Activated CD8-positive, alpha-beta memory T cell treated with anti-CD3 and anti-CD28 coated beads, Interleukin-2, amount 10 ng/mL, durations not matched to agents 7 days and 5 days (primary cell): ENCODE data around the gene GPR153. TPM values are rescaled to one million over a fixed set of nuclear protein-coding genes. Genes with fewer than 3 reads are reported as not detected.

Experiments used
- ATAC-seq: fragments of 150-1000 bp; cut with Tn5 transposase; one replicate; pipeline ENCODE4 v1.10.0; 2021; ENCODE audit warnings: moderate library complexity
- CTCF ChIA-PET: fragments of 350-600 bp; sonication (Branson Sonifier 250); formaldehyde crosslinking; loops from one replicate; lab custom pipeline; 2021; ENCODE audit warnings: antibody characterized with exemption; lab: Charles Lee
- DNase-seq: peaks from one replicate; pipeline ENCODE4 v3.0.0-alpha.2; 2020
- H3K27ac Mint-ChIP-seq: one replicate; pipeline ENCODE4 v1.8.0; 2021; ENCODE audit warnings: mild to moderate bottlenecking, mixed read lengths
- H3K27me3 Mint-ChIP-seq: one replicate; pipeline ENCODE4 v1.8.0; 2021; ENCODE audit warnings: mixed read lengths
- H3K36me3 Mint-ChIP-seq: one replicate; pipeline ENCODE4 v1.8.0; 2021; ENCODE audit warnings: mild to moderate bottlenecking, mixed read lengths
- H3K4me1 Mint-ChIP-seq: one replicate; pipeline ENCODE4 v1.8.0; 2021; ENCODE audit warnings: mixed read lengths
- H3K4me3 Mint-ChIP-seq: one replicate; pipeline ENCODE4 v1.8.0; 2021; ENCODE audit warnings: mild to moderate bottlenecking, moderate library complexity, mixed read lengths
- H3K9me3 Mint-ChIP-seq: one replicate; pipeline ENCODE4 v1.8.0; 2022; ENCODE audit warnings: low read depth, mixed read lengths
- total RNA-seq, 2 experiments: library from RNA; stranded (reverse); gene quantifications; one replicate each; pipeline ENCODE4 v1.2.3, GENCODE V29; 2021

The GPR153 gene
- total RNA-seq, 2 experiments from 2014 or later: 1.1 to 1.2 TPM

DNA sequence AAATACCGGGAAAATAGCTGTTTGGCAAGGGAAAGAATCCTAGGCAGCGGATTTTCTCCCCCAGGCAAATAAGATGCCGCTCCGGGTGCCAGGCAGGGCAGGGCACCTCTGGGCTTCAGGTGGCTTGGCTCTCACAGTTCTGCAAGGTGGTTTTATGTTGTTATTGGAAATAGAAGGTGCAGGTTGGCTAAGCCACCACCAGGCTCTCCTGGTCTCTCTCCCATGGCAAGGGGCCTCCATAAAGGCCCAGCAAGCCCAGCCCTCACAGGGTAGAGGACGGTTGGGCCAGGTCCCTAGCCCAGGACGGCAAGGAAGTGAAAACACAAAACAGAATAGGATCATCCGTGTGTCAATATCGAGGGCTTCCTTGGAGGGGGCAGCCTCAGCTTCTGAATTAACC is 37.6 kb upstream of the GPR153 start:
- DNase-seq: no peak
- H3K27ac Mint-ChIP-seq: no peak overlapping the region
- CTCF ChIA-PET: no interaction called here

DNA sequence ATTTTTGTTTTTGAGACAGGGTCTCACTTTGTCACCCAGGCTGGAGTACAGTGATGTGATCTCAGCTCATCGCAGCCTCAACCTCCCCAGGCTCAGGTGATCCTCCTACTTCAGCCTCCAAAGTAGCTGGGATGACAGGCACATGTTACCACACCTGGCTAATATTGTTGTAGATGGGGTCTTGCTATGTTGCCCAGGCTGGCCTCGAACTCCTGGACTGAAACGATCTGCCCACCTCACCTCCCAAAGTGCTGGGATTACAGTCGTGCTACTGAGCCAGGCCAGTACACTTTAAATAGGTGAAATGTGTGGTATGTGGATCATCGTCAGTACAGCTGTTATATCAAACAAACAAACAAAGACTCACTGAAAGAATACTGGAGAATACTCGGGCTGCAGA is 35.0 kb upstream of the GPR153 start:
- H3K27ac Mint-ChIP-seq: no peak overlapping the region
- peaks cover 4% of the 10 kb centered on the region for H3K36me3 Mint-ChIP-seq
- CTCF ChIA-PET: no interaction called here
- no peaks in the 10 kb centered on the region for H3K27me3 Mint-ChIP-seq
- no peak overlapping the region for H3K4me3 Mint-ChIP-seq
- no peak for ATAC-seq
- no peak for DNase-seq
- H3K9me3 Mint-ChIP-seq: no peaks in the 10 kb centered on the region
- peaks cover 10% of the 10 kb centered on the region for H3K4me1 Mint-ChIP-seq

More for the DNA sequence above, 37.6 kb upstream of the GPR153 start:
- Mint-ChIP-seq H3K27me3 (no peaks in the 10 kb centered on the region), H3K4me3 (no peak overlapping the region), H3K9me3 (no peaks in the 10 kb centered on the region), H3K4me1 (peaks cover 7% of the 10 kb centered on the region), H3K36me3 (peaks cover 4% of the 10 kb centered on the region)
- no peak for ATAC-seq

DNA sequence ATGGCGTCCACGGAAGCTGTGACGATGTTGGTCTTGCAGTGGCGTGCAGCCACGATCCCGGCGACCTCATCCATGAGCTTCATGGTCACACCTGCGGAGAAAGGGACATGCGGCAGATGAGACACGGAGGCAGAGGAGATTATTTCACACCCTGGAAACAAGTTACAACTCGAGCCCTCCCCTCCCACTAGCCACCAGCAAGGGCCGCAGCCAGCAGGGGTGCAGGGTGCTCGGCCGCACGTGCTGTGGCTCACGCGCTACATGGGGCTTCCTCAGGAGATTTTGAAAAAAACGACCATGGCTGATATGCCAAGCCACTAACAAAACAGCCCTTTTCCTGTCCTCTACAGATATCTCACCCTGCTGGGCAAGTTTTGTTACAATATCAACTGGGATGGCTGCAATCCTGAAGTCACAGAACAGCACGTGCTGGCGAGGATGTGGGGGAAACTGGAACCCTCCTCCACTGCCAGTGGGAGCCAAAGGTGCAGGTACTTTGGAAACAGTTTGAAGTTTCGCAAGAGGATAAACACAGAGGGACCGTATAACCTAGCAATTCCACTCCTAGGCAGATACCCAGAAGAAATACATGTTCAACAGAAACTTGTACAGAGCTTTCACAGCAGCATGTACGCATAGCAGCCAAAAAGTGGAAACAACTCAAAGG is 34.1 kb upstream of the GPR153 start:
- Mint-ChIP-seq H3K27me3 (no peaks in the 10 kb centered on the region), H3K9me3 (no peaks in the 10 kb centered on the region), H3K36me3 (peaks cover 4% of the 10 kb centered on the region), H3K4me1 (peaks cover 10% of the 10 kb centered on the region), H3K4me3 (no peak overlapping the region), H3K27ac (no peak overlapping the region)
- ATAC-seq (no peak), DNase-seq (no peak)
- CTCF ChIA-PET: no interaction called here

DNA sequence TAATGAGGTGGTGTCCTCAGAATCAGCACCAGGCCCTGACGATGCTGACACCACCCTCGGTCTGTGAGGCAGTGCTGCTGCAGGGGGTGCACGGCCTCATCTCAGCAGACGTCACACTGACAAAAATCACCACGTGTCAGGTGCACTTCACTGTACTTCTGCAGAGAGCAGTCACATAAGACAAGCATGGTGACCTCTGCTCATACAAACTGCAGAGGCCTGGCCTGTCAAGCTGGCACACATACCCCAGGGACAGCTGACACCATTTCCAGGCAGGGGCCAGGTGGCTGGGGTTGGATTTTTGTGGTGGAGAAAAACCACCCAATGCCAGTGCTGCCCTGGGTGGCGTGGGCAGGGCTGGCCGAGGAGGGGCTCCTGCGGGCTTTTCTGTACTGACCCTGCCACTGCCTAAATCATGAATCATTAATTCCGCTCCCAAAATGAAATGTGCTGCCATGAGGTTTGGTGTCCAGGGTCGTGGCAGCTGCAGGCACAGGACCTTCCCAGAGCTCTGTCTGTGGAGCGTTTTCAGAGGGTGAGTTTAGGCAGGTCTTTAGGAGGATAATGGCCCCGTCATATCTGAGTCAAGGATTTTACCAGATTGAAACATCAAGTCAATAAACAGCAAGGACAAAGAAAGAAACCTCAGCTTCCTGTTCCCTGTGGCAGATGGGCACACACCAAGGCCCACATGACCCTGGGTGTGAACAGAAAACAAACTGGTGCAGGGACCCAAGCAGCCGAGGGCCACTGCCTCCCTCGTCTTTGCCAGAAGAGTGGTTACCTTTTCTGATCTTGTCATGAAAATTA is 33.4 kb upstream of the GPR153 start:
- Mint-ChIP-seq H3K27ac (no peak overlapping the region), H3K27me3 (no peaks in the 10 kb centered on the region), H3K9me3 (no peaks in the 10 kb centered on the region), H3K36me3 (peaks cover 4% of the 10 kb centered on the region), H3K4me1 (peaks cover 10% of the 10 kb centered on the region), H3K4me3 (no peak overlapping the region)
- CTCF ChIA-PET: no interaction called here
- ATAC-seq: no peak
- DNase-seq: no peak

DNA sequence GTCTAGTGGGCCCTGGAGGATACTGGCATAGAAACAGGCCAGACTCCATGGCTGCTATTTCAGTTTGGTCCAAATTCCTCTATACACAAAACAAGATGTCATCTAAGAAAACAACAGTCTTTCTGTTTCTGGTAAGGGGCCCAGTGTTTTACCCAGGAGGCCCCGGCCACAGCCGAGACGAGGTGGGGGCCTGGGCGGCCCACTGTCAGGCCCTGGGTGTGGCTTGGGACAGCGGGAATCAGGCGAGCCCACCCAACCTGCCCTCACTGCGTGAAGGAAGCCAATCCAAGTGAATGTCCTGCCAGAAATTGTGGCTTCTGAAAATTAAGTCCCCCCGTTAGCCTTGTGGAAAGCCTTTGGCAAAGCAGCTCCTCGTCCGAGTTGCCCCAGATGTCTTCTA is 31.2 kb upstream of the GPR153 start:
- ATAC-seq (no peak), DNase-seq (no peak)
- Mint-ChIP-seq H3K27me3 (no peaks in the 10 kb centered on the region), H3K9me3 (no peaks in the 10 kb centered on the region), H3K36me3 (peaks cover 4% of the 10 kb centered on the region), H3K4me1 (peaks cover 10% of the 10 kb centered on the region), H3K27ac (no peak overlapping the region), H3K4me3 (no peak overlapping the region)
- CTCF ChIA-PET: no interaction called here

DNA sequence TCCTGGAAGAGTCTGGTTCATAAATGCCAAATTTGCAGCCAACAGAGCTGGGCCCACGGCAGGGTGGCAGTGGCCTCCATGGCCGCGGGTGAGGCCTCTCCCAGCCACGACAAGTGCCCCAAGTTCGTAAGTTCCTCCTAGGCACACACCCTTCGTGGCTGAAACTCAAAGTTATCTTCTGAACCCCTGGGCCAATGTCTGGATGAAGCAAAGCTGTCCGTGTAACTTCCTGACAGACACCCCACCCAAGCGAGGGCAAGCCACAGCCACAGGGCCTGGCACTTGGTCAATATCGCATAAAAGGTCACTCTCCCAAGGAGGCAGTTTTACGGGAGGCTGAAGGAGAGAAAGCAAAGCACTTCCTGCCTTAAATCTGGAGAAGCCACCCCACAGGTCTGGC is 27.8 kb upstream of the GPR153 start:
- Mint-ChIP-seq H3K36me3 (no peaks in the 10 kb centered on the region), H3K27ac (no peak overlapping the region), H3K4me3 (no peak overlapping the region), H3K4me1 (peaks cover 4% of the 10 kb centered on the region), H3K27me3 (no peaks in the 10 kb centered on the region), H3K9me3 (no peaks in the 10 kb centered on the region)
- ATAC-seq (no peak), DNase-seq (no peak)
- CTCF ChIA-PET: no interaction called here

DNA sequence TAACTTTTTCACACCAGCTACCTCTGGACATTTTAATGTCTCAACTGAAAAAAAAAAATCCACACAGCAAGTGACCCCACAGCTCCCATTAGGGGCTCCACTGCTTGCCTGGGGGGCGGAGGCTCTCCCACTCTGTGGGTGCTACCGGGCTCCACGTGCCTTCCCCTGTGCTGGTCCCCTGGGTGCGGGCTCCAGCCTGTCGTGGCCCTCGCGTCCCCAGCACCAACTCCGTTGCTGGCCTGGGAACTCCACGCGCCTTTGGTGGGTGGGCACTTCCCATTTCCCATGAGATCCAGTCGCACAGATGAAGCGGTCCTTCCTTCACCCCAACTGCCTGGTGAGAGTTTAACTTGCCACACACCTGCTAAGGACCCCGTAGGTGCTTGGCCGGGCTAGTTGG is 27.1 kb upstream of the GPR153 start:
- ATAC-seq (no peak), DNase-seq (no peak)
- H3K9me3 Mint-ChIP-seq: no peaks in the 10 kb centered on the region
- no peak overlapping the region for H3K27ac Mint-ChIP-seq
- no peaks in the 10 kb centered on the region for H3K27me3 Mint-ChIP-seq
- CTCF ChIA-PET: interaction anchor here (1.3 kb wide), 1 partner anchor 41 kb away, joined by 6 read pairs; no protein-coding TSS in a partner anchor
- H3K36me3 Mint-ChIP-seq: no peaks in the 10 kb centered on the region
- H3K4me1 Mint-ChIP-seq: peaks cover 4% of the 10 kb centered on the region
- no peak overlapping the region for H3K4me3 Mint-ChIP-seq

DNA sequence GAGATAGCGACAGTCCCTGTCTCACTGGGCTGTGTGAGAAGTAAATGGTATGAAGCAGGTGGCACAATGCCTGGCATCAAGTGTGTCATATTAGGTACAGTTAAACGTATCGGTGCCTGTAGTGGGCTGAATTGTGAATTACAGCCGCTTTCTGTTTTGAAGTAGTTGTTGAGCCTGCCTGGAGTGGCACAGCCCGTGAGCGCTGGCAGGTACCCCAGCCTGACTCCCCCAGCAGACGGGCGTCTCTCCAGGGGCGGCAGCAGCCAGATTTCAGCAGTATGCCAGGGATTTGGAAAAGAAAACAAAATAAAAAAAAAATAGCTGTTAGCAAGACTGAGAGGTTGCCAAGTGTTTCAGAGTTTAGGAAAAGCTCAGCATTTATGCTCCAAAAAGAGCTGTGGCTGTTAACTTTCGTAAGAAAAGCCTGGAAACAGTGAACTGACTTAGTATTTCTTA is 26.6 kb upstream of the GPR153 start:
- DNase-seq: no peak
- Mint-ChIP-seq H3K27ac (no peak overlapping the region), H3K27me3 (no peaks in the 10 kb centered on the region), H3K4me1 (peaks cover 4% of the 10 kb centered on the region), H3K36me3 (no peaks in the 10 kb centered on the region), H3K4me3 (no peak overlapping the region), H3K9me3 (no peaks in the 10 kb centered on the region)
- ATAC-seq: no peak
- CTCF ChIA-PET: interaction anchor here (1.3 kb wide), 1 partner anchor 41 kb away, joined by 6 read pairs; no protein-coding TSS in a partner anchor

DNA sequence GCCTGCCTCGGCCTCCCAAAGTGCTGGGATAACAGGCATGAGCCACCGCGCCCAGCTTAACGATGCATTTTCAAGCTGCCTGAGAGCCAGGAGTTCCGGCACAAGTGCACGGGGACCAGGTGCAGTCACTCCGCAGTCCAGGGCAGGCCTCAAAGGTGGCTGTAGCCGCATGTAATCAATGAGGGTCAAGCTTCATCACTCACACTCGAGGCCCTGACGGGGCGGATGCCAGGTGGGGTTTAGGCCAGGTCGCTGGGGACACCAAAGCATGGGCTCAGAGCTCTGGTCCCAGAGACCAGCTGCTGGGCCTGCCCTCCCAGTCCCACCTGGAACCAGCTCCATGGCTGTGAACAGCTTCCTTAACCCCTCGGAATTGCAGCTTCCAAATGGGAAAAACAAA is 26.1 kb upstream of the GPR153 start:
- Mint-ChIP-seq H3K36me3 (no peaks in the 10 kb centered on the region), H3K27ac (no peak overlapping the region), H3K27me3 (no peaks in the 10 kb centered on the region), H3K9me3 (no peaks in the 10 kb centered on the region), H3K4me3 (no peak overlapping the region), H3K4me1 (peaks cover 4% of the 10 kb centered on the region)
- CTCF ChIA-PET: interaction anchor here (1.3 kb wide), 1 partner anchor 40 kb away, joined by 6 read pairs; no protein-coding TSS in a partner anchor
- ATAC-seq (no peak), DNase-seq (no peak)

DNA sequence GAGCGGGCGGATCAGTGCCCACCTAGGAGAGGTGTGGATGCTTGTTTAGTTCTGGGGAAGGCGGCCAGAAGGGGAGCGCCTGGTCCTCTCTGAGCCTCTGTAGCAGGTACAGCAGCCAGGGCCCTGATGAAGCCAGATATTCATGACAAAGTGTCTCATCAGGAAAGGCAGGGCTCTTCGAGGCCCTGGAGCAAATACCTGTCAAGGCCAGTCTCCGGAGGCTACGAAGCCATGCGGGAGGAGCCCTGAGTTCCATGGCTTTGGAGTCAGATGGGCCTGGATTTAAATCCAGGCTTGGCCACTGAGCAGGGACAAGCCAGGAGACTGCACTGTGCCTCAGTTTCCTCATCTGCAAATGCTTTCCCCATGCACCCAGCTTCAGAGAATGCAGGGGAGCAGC is 25.4 kb upstream of the GPR153 start:
- DNase-seq (no peak), ATAC-seq (no peak)
- CTCF ChIA-PET: no interaction called here
- Mint-ChIP-seq H3K27ac (no peak overlapping the region), H3K27me3 (no peaks in the 10 kb centered on the region), H3K4me1 (peaks cover 2% of the 10 kb centered on the region), H3K4me3 (no peak overlapping the region), H3K36me3 (no peaks in the 10 kb centered on the region), H3K9me3 (no peaks in the 10 kb centered on the region)

DNA sequence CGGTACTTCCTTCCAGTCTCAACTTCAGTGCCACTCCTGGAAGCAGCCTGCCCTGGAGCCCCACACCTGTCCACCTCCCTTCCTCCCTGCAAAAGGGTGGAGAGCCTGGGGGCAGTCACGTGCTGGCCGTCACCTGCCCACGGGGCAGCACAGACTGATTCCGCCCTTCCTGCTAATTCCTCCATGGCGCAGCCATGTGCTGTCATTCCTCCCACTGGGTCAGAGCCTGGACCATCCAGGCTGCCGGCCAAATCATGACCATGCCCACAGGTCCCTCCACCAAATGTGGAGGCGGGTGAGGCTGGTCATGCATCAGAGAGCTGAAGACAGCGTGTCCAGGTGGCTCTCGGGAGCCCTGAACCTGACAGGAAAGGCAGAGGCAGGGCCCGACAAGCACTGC is 24.4 kb upstream of the GPR153 start:
- Mint-ChIP-seq H3K4me1 (no peaks in the 10 kb centered on the region), H3K27ac (no peak overlapping the region), H3K9me3 (no peaks in the 10 kb centered on the region), H3K4me3 (no peak overlapping the region), H3K36me3 (no peaks in the 10 kb centered on the region), H3K27me3 (no peaks in the 10 kb centered on the region)
- ATAC-seq: no peak
- DNase-seq: no peak
- CTCF ChIA-PET: no interaction called here

DNA sequence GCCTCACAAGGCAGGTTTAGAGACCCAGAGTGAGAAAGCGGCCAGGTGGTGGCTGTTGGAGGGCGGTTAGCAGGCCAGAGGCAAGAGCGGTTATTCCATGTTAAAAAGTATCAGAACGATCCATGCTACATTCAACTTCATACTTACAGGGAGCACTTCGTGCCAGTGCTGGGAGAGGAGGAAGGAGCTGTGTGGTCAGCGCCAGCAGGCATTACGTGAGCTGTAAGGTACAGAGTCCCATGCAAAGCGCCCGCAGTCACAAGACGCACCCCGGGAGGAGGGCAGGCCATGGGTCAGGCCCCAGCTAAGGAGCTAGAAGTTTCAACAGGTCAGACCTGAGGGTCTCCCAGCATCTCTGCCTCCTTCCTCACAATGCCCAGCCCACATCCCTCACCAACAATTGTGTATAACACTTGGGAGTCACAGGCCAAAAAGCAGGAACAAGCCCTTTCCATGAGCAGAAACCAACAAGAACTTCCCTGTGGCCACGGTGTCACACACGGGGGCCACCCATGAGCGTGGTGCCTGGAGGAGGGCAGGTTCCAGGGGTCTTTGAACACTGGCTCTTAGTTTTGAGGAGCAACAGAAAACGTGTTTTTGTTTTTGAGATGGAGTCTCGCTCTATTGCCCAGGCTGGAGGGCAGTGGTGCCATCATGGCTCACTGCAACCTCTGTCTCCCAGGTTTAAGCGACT is 21.8 kb upstream of the GPR153 start:
- H3K4me1 Mint-ChIP-seq: no peaks in the 10 kb centered on the region
- CTCF ChIA-PET: interaction anchor here (0.8 to 1.5 kb wide), 2 partner anchors 66 to 140 kb away, joined by 3 read pairs; no protein-coding TSS in a partner anchor

More for the DNA sequence above, 21.8 kb upstream of the GPR153 start:
- Mint-ChIP-seq H3K36me3 (no peaks in the 10 kb centered on the region), H3K9me3 (no peaks in the 10 kb centered on the region), H3K4me3 (no peak overlapping the region), H3K27me3 (no peaks in the 10 kb centered on the region), H3K27ac (no peak overlapping the region)
- no peak for ATAC-seq
- no peak for DNase-seq
